Astrocyte (in vitro differentiated cells and primary cell): ENCODE data around the gene TH. TPM values are rescaled to one million over a fixed set of nuclear protein-coding genes. Genes with fewer than 3 reads are reported as not detected.

Experiments used
- DNase-seq: peaks from one replicate; pipeline ENCODE4 v3.0.0-alpha.2; 2010; ENCODE audit warnings: low read depth
- FAIRE-seq: peaks from 2 replicates; lab custom pipeline; 2011; peaks lifted over from hg19 to GRCh38; lab: Jason Lieb, UNC
- H2AFZ ChIP-seq: 2 replicates; pipeline ENCODE4 v1.6.0; 2012; ENCODE audit warnings: low read depth, low read length, inconsistent platforms
- H3K27ac ChIP-seq: 2 replicates; pipeline ENCODE4 v1.5.1; 2011; ENCODE audit warnings: low read depth, low read length, inconsistent platforms
- H3K27me3 ChIP-seq: 2 replicates; pipeline ENCODE4 v1.6.0; 2011; ENCODE audit warnings: low read length, inconsistent platforms; ENCODE audit not compliant: insufficient read depth
- H3K36me3 ChIP-seq: 2 replicates; pipeline ENCODE4 v1.5.1; 2011; ENCODE audit warnings: low read length, inconsistent platforms; ENCODE audit not compliant: insufficient read depth
- H3K4me1 ChIP-seq: 2 replicates; pipeline ENCODE4 v1.5.1; 2011; ENCODE audit warnings: low read length, inconsistent platforms; ENCODE audit not compliant: insufficient read depth
- H3K4me2 ChIP-seq: 2 replicates; pipeline ENCODE4 v1.6.0; 2012; ENCODE audit warnings: low read length, inconsistent platforms
- H3K4me3 ChIP-seq: 2 replicates; pipeline ENCODE4 v1.5.1; 2011; ENCODE audit warnings: low read depth, mild to moderate bottlenecking, low read length, inconsistent platforms; ENCODE audit not compliant: insufficient read depth
- H3K79me2 ChIP-seq: 2 replicates; pipeline ENCODE4 v1.6.0; 2012; ENCODE audit warnings: mild to moderate bottlenecking, low read length, inconsistent platforms; ENCODE audit not compliant: insufficient read depth
- H3K9ac ChIP-seq: 2 replicates; pipeline ENCODE4 v1.6.0; 2012; ENCODE audit warnings: mild to moderate bottlenecking, low read length, inconsistent platforms
- H3K9me3 ChIP-seq: 2 replicates; pipeline ENCODE4 v1.5.1; 2012; ENCODE audit warnings: low read depth, mild to moderate bottlenecking, low read length, inconsistent platforms; ENCODE audit not compliant: insufficient read depth
- H4K20me1 ChIP-seq: 2 replicates; pipeline ENCODE4 v1.6.0; 2012; ENCODE audit warnings: low read length, inconsistent platforms; ENCODE audit not compliant: insufficient read depth
- H3K27ac Mint-ChIP-seq: one replicate; pipeline ENCODE4 v1.8.0; 2021; ENCODE audit warnings: mild to moderate bottlenecking, mixed read lengths; ENCODE audit not compliant: unreplicated experiment
- H3K27me3 Mint-ChIP-seq: one replicate; pipeline ENCODE4 v1.8.0; 2021; ENCODE audit warnings: low read depth, mixed read lengths; ENCODE audit not compliant: unreplicated experiment
- H3K36me3 Mint-ChIP-seq: one replicate; pipeline ENCODE4 v1.8.0; 2021; ENCODE audit warnings: low read depth, mixed read lengths; ENCODE audit not compliant: unreplicated experiment
- H3K4me1 Mint-ChIP-seq: one replicate; pipeline ENCODE4 v1.8.0; 2021; ENCODE audit warnings: low read depth, mixed read lengths; ENCODE audit not compliant: unreplicated experiment
- H3K4me3 Mint-ChIP-seq: one replicate; pipeline ENCODE4 v1.8.0; 2021; ENCODE audit warnings: mild to moderate bottlenecking, moderate library complexity, mixed read lengths; ENCODE audit not compliant: unreplicated experiment
- H3K9me3 Mint-ChIP-seq: one replicate; pipeline ENCODE4 v1.8.0; 2021; ENCODE audit warnings: mild to moderate bottlenecking, mixed read lengths; ENCODE audit not compliant: unreplicated experiment
- EZH2 ChIP-seq: IDR thresholded peaks from 2 replicates; pipeline ENCODE4 v1.6.1; 2012; ENCODE audit warnings: mild to moderate bottlenecking, low read length, inconsistent platforms; ENCODE audit not compliant: insufficient read depth
- total RNA-seq: library from RNA; stranded (reverse); gene quantifications from 2 replicates; pipeline ENCODE4 v1.2.1, GENCODE V29; 2021
- TF ChIP-seq, protein P1 (sequence below): IDR thresholded peaks from 2 replicates; pipeline ENCODE4 v1.5.1; 2011; ENCODE audit warnings: low read depth, mild to moderate bottlenecking, inconsistent platforms, low read length, moderate library complexity; ENCODE audit not compliant: insufficient read depth

Gene TH
- total RNA-seq, 1 donor from 2014 or later: not detected

DNA sequence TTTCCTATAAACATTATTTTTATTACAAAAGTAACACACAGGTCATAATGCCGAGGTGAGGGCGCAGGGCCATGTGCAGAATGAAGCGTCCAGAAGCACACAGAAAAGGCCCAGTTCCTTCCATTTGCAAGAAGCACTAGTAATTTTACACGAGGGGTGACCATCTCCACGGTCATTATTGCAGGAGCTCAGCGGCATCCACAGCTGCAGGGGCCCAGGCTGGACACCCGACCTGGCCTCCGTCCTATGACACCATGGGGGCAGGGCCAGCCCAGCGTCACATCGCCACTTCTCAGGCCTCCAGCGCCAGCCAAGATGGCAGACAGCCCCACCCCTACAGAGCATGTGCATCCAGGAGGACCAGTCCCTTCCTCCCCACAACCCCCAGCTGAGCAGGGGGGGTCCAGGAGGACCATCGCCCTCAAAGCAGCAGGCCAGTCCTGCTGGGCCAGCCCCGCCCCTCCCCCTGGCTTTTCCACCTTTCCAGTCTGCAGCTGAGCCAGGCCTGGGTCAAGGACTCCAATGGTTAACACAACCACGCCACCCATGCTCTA is 35.9 kb downstream of the TH start:
- no peak for DNase-seq
- Histone ChIP-seq H3K9me3 (peaks cover 6% of the 10 kb centered on the region), H3K36me3 (no peaks in the 10 kb centered on the region), H3K9ac (no peak overlapping the region), H3K4me2 (no peak overlapping the region), H2AFZ (no peak overlapping the region), H3K27me3 (peaks cover 17% of the 10 kb centered on the region), H3K79me2 (no peaks in the 10 kb centered on the region), H3K4me1 (no peaks in the 10 kb centered on the region), H3K4me3 (no peak overlapping the region), H3K27ac (no peak overlapping the region), H4K20me1 (peaks cover 3% of the 10 kb centered on the region)
- TF ChIP-seq, protein P1, sequence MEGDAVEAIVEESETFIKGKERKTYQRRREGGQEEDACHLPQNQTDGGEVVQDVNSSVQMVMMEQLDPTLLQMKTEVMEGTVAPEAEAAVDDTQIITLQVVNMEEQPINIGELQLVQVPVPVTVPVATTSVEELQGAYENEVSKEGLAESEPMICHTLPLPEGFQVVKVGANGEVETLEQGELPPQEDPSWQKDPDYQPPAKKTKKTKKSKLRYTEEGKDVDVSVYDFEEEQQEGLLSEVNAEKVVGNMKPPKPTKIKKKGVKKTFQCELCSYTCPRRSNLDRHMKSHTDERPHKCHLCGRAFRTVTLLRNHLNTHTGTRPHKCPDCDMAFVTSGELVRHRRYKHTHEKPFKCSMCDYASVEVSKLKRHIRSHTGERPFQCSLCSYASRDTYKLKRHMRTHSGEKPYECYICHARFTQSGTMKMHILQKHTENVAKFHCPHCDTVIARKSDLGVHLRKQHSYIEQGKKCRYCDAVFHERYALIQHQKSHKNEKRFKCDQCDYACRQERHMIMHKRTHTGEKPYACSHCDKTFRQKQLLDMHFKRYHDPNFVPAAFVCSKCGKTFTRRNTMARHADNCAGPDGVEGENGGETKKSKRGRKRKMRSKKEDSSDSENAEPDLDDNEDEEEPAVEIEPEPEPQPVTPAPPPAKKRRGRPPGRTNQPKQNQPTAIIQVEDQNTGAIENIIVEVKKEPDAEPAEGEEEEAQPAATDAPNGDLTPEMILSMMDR: no peak
- TF ChIP-seq EZH2: no peak
- H3K27ac Mint-ChIP-seq: no peak overlapping the region
- H3K36me3 Mint-ChIP-seq: peaks cover 2% of the 10 kb centered on the region
- H3K27me3 Mint-ChIP-seq: peaks cover 27% of the 10 kb centered on the region
- H3K4me3 Mint-ChIP-seq: no peak overlapping the region
- no peaks in the 10 kb centered on the region for H3K4me1 Mint-ChIP-seq
- no peak for FAIRE-seq
- no peaks in the 10 kb centered on the region for H3K9me3 Mint-ChIP-seq

DNA sequence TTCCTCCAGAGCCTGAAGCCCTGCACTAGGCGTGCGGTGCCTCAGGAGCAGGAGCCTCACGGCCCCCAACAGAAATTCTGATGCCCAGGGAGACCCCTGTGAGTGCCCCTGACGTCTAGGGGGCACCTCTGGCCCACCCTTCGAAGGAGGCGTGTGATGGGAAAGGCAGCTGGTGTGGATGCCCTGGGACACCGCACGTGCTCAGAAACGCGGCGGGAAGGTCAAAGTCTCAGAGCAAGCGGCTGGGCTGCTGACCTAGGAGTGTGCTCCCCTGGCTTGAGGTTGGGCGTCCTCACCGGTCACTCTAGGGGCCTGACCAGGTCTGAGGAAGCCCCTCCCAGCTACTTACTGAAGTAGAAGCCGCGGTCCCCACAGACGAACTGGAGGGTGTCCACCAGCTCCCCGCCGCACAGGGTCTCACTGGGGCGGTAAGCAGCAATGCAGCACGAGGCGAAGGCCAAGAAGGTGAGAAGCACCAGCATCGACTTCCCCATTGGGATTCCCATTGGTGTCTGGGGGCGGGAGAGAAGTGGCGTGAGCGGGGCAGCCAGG is 36.5 kb downstream of the TH start:
- Histone ChIP-seq H2AFZ (no peak overlapping the region), H3K27ac (no peak overlapping the region), H3K36me3 (no peaks in the 10 kb centered on the region), H3K9ac (no peak overlapping the region), H3K9me3 (peaks cover 6% of the 10 kb centered on the region), H3K4me2 (no peak overlapping the region), H3K27me3 (peaks cover 16% of the 10 kb centered on the region), H3K79me2 (no peaks in the 10 kb centered on the region), H3K4me1 (no peaks in the 10 kb centered on the region), H4K20me1 (peaks cover 3% of the 10 kb centered on the region), H3K4me3 (no peak overlapping the region)
- Mint-ChIP-seq H3K27ac (no peak overlapping the region), H3K4me1 (no peaks in the 10 kb centered on the region), H3K4me3 (no peak overlapping the region), H3K27me3 (peaks cover 26% of the 10 kb centered on the region), H3K36me3 (peaks cover 2% of the 10 kb centered on the region), H3K9me3 (no peaks in the 10 kb centered on the region)
- TF ChIP-seq, protein P1: no peak
- no peak for TF ChIP-seq EZH2
- FAIRE-seq: no peak
- no peak for DNase-seq
